BE2C (cell line): ENCODE measurements around the gene NOL7. TPM values are rescaled to one million over a fixed set of nuclear protein-coding genes. Genes with fewer than 3 reads are reported as not detected.
A peak's percentile ranks its signal among the peaks of the same experiment; 100 is the strongest.

Experiments
- DNase-seq: peaks from one replicate; pipeline ENCODE4 v3.0.0-alpha.2; 2020
- H3K27me3 ChIP-seq: fragments of 250-450 bp; sonication (Bioruptor Pico); 2 replicates; pipeline ENCODE4 v1.5.1; 2020; ENCODE audit warnings: mild to moderate bottlenecking
- H3K36me3 ChIP-seq: fragments of 250-450 bp; sonication (Bioruptor Pico); 2 replicates; pipeline ENCODE4 v1.5.1; 2020; ENCODE audit warnings: mild to moderate bottlenecking
- H3K4me1 ChIP-seq: fragments of 250-450 bp; sonication (Bioruptor Pico); 2 replicates; pipeline ENCODE4 v1.5.1; 2020
- H3K4me3 ChIP-seq: 2 replicates; pipeline ENCODE4 v1.5.1; 2011; ENCODE audit warnings: low read depth, low read length
- H3K9me3 ChIP-seq: fragments of 250-450 bp; sonication (Bioruptor Pico); 2 replicates; pipeline ENCODE4 v1.5.1; 2020
- polyA plus RNA-seq: library from polyadenylated mRNA; unstranded; fragments of >200 nt; gene quantifications from one replicate; pipeline ENCODE4 v1.2.1, GENCODE V29; 2012; ENCODE audit warnings: low read depth, missing spikeins; ENCODE audit not compliant: insufficient read length, insufficient read depth
- TF ChIP-seq, protein P1 (sequence below): IDR thresholded peaks from 2 replicates; pipeline ENCODE4 v1.5.1; 2012; ENCODE audit warnings: mild to moderate bottlenecking, low read depth, low read length

Gene NOL7
- 117 TPM for polyA plus RNA-seq

DNA sequence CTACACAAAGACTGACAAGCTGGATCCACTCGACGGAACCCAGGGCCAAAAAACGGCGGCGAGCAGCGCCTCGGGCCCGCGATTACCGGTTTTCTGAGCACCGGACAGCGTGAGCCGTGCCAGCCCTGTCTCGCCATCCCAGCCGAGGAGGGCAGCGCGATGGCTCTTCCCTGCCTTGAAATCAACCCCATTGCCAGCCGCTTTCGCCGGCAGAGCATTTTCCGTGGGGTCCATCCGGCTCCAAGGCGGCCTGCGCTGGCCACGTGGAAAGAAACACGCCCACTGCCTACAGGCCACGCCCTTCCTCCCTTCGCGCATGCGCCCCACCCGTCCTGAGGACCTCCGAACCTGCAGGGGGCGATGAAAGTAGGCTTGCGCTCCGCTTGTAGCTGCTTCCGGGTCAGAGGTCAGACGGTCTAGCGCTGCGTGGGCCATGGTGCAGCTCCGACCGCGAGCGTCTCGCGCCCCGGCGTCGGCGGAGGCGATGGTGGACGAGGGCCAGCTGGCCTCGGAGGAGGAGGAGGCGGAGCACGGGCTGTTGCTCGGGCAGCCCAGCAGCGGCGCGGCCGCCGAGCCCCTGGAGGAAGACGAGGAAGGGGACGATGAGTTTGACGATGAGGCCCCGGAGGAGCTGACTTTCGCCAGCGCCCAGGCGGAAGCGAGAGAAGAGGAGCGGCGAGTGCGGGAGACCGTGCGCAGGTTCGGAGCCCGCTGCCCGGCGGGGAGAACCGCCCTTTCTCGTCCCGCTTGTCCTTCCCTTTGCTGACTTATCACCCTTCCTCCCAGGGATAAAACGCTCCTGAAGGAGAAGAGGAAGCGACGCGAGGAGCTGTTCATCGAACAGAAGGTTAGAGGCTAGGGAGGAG, at the start of gene NOL7:
Gene NOL7 (plus strand): TSS at position 410 of the 866 bp plus-strand sequence. CDS start 24 bp downstream, at position 434.
- Histone ChIP-seq H3K4me1 (no peaks in the 10 kb centered on the region; the same call in 1 of the 2 replicates), H3K4me3 (peak within 1 kb of the TSS; percentile 100)
- DNase-seq = peak; percentile 98

GRCh38 chr6:13565921-13566320, 49.2 kb upstream of the NOL7 start:
- H3K9me3 ChIP-seq = no peaks in the 10 kb centered on the region
- no peak overlapping the region for H3K4me3 ChIP-seq
- no peaks in the 10 kb centered on the region for H3K4me1 ChIP-seq
- H3K27me3 ChIP-seq = no peaks in the 10 kb centered on the region
- H3K36me3 ChIP-seq = no peaks in the 10 kb centered on the region
- no peak for DNase-seq
- TF ChIP-seq, protein P1, sequence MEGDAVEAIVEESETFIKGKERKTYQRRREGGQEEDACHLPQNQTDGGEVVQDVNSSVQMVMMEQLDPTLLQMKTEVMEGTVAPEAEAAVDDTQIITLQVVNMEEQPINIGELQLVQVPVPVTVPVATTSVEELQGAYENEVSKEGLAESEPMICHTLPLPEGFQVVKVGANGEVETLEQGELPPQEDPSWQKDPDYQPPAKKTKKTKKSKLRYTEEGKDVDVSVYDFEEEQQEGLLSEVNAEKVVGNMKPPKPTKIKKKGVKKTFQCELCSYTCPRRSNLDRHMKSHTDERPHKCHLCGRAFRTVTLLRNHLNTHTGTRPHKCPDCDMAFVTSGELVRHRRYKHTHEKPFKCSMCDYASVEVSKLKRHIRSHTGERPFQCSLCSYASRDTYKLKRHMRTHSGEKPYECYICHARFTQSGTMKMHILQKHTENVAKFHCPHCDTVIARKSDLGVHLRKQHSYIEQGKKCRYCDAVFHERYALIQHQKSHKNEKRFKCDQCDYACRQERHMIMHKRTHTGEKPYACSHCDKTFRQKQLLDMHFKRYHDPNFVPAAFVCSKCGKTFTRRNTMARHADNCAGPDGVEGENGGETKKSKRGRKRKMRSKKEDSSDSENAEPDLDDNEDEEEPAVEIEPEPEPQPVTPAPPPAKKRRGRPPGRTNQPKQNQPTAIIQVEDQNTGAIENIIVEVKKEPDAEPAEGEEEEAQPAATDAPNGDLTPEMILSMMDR = no peak

More for the DNA sequence above, at the start of gene NOL7:
- Histone ChIP-seq H3K36me3 (peaks cover 27% of the 10 kb centered on the region), H3K9me3 (no peaks in the 10 kb centered on the region), H3K27me3 (no peaks in the 10 kb centered on the region)
- TF ChIP-seq, protein P1 = peak; percentile 89

DNA sequence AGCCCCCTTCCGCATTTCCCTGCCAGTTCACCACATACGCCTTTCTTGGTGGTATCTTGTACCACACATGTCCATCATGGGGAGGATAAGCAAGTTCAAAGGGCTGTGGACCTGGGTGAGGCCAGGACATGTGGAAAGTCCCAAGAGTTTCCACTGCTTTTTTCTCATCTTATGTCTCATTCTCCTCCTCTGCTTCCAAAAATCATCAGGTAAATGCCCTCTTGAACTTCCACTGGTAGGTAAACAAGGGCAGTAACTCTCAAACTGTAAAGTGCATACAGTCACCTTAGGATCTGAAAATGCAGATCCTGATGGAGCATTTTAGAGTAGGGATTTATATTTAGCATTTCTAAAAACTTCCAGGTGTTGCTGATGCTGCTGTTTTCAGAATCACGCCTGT, 48.6 kb upstream of the NOL7 start:
- Histone ChIP-seq H3K4me3 (no peak overlapping the region), H3K36me3 (no peaks in the 10 kb centered on the region), H3K9me3 (no peaks in the 10 kb centered on the region), H3K27me3 (no peaks in the 10 kb centered on the region), H3K4me1 (no peaks in the 10 kb centered on the region)
- TF ChIP-seq, protein P1 = no peak
- DNase-seq = no peak

GRCh38 chr6:13568970-13569369, 46.2 kb upstream of the NOL7 start:
- no peak for DNase-seq
- no peaks in the 10 kb centered on the region for H3K4me1 ChIP-seq
- no peaks in the 10 kb centered on the region for H3K36me3 ChIP-seq
- no peak overlapping the region for H3K4me3 ChIP-seq
- H3K9me3 ChIP-seq = no peaks in the 10 kb centered on the region
- TF ChIP-seq, protein P1 = no peak
- no peaks in the 10 kb centered on the region for H3K27me3 ChIP-seq

- H3K4me1 ChIP-seq = no peaks in the 10 kb centered on the region
- DNase-seq = no peak
- H3K36me3 ChIP-seq = no peaks in the 10 kb centered on the region
- no peaks in the 10 kb centered on the region for H3K9me3 ChIP-seq
- TF ChIP-seq, protein P1 = no peak
- no peak overlapping the region for H3K4me3 ChIP-seq
- H3K27me3 ChIP-seq = no peaks in the 10 kb centered on the region
Observed at GRCh38 chr6:13572240-13572639, 42.9 kb upstream of the NOL7 start.
